Erythroblast (primary cell): ENCODE results near the gene AMBRA1.

Experiments
- DNase-seq, 2 experiments: peaks; one replicate each; lab custom pipeline; 2025; lab: John Stamatoyannopoulos, UW
- GATA1 ChIP-seq: IDR thresholded peaks from 2 replicates; pipeline ENCODE4 v1.6.1; 2011; ENCODE audit warnings: low read depth, mild to moderate bottlenecking, control low read depth, low read length, moderate library complexity
- POLR2A ChIP-seq: IDR thresholded peaks from 2 replicates; pipeline ENCODE4 v1.6.1; 2011; ENCODE audit warnings: mild to moderate bottlenecking, low read length

AMBRA1 gene

GRCh38 chr11:46508360-46508759 is 85.5 kb downstream of the AMBRA1 start:
- no peak for TF ChIP-seq POLR2A
- TF ChIP-seq GATA1 = no peak
- DNase-seq = peak; percentile 64 to 89

- no peak for TF ChIP-seq GATA1
- DNase-seq = no peak
Measured at GRCh38 chr11:46506483-46506791, 87.4 kb downstream of the AMBRA1 start.

- no peak for TF ChIP-seq POLR2A
- no peak for TF ChIP-seq GATA1
- peak; percentile 62 to 72 for DNase-seq
Measured at GRCh38 chr11:46505741-46506482, 87.9 kb downstream of the AMBRA1 start.

DNA sequence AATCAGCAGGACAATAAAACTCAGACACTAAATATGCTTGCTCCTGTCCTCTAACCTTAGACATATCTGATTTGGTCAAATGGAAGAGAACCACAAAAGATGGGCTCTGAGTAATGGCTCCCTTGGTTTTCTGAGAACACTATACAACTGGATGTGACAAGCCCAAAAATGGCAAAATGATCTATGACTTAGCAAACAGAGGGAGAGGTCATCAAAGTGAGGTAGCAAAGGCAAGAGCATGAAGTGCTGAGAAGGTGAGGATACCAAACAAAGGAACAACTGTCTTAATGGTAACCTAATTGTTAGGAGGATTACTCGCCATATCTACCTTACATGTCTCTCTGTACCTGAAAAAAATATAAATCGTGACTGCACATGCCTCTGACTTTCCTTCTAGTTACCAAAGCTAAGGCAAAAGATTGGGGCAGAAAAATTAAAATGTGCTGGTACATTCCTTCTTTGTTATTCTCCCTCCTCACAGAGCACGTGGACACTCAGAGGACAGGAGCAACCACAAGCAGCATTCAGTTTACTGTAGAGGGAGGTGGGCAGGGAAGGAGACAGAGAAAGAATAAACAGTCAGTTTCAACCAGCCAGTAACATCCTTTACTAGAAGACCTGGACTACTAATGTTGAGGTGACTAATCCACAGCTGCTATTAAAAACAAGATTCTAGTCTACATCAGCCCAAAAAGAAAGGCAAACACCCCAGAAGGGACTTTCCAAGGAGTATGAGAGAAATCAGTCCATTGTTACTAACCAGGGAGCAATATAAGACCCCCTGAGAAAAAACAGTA is 88.8 kb downstream of the AMBRA1 start:
- no peak for TF ChIP-seq GATA1
- TF ChIP-seq POLR2A = no peak
- no peak for DNase-seq

GRCh38 chr11:46499821-46500220 is 94.0 kb downstream of the AMBRA1 start:
- TF ChIP-seq POLR2A (no peak), GATA1 (no peak)
- DNase-seq = no peak

DNA sequence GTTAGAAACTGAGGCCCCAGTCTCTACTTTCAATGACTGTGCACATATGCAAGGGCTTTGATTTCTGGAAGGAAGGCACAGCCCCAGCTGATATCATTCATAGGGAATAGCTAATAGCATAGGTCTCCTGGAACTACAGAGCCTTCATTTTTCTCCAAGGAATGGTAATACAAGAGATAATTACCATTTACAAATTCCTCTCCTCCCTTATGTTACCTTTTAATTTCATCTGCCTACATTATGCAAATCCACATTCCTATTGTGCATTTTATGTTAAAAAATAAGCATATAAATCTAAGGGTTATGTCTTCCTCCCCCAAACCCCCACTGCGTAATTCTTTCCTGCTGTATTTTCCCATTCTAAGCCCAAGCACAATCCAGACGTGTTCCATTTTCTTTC is 94.9 kb downstream of the AMBRA1 start:
- no peak for TF ChIP-seq GATA1
- no peak for TF ChIP-seq POLR2A

GRCh38 chr11:46498179-46498578 is 95.6 kb downstream of the AMBRA1 start:
- DNase-seq = no peak
- TF ChIP-seq GATA1 (no peak), POLR2A (no peak)

More for the DNA sequence above, 94.9 kb downstream of the AMBRA1 start:
- DNase-seq = no peak

DNA sequence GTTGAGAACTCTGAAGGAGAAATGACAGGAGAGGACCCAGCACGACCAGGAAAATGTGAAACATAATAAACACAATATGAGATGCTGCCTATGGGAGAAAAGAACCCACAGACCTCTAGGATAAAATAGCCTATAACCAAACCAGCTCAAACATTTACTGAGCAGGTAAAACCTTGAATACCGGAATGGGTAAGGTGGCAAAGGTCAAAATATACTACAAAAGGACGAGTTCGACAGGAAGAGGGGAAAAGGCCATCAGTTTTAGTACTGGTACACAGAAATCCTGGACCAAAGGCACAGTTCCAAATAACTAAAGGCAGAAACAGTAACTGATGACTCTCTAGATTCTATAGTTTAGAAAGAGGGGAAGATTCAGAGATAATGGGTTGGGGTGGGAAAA is 96.3 kb downstream of the AMBRA1 start:
- DNase-seq = no peak

DNA sequence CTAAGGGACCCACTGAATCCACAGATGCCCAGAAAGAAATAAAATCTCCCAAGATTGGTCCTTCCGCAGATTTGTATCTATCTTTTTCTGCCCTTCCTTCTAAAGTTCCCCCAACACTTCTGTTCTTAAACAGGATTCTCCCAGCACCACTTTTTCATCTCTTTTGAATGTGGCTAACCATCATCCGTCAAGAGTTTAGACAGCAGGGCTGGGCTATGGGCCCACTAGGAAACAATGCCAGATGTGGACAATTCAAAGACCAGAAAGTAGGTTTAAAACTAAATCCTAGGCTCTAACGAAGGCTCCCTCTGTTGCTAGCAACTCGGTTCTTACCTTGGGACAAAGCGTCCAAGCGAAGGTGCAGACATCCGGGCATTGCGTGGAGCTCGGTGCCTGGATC is 100.0 kb downstream of the AMBRA1 start:
- no peak for DNase-seq

More for the DNA sequence above, 96.3 kb downstream of the AMBRA1 start:
- no peak for TF ChIP-seq POLR2A
- TF ChIP-seq GATA1 = no peak

DNA sequence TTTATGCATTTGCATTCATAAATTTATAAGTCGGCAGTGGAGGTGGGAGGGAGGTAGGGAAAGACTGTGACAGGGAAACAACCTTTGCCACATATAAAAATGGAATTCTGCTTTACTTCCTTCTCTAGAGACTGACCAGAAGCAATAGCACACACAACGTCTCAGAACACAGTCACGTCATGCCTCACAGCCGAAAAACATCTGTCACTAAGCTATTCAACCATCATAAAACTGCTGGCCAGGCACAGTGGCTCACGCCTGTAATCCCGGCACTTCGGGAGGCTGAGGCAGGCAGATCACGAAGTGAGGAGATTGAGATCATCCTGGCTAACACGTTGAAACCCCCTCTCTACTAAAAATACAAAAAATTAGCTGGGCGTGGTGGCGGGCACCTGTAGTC is 101.3 kb downstream of the AMBRA1 start:
- DNase-seq = no peak
- TF ChIP-seq POLR2A (no peak), GATA1 (no peak)

More for the DNA sequence above, 100.0 kb downstream of the AMBRA1 start:
- TF ChIP-seq GATA1 = no peak
- TF ChIP-seq POLR2A = no peak

GRCh38 chr11:46491661-46492330 is 102.0 kb downstream of the AMBRA1 start:
- TF ChIP-seq POLR2A = no peak
- TF ChIP-seq GATA1 = no peak
- DNase-seq = no peak

DNA sequence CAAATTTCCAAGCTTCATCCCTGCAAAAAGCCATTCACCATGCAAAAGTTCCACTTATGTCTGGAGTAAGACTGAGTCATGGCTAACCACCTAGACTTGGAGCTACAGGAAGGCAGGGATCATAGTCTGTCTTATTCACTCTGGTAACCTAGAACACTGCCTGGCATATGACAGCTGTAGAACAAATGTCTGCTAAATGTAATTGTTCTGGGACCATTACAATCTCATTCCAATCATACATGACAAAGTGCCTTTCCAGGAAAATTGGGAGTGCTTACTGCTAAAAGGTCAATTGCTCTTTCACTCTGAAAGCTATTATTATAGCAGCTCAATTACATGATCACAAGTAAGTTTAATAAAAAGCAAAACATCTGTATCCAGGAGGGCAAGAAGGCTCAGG is 103.2 kb downstream of the AMBRA1 start:
- no peak for TF ChIP-seq GATA1
- TF ChIP-seq POLR2A = no peak
- no peak for DNase-seq

DNA sequence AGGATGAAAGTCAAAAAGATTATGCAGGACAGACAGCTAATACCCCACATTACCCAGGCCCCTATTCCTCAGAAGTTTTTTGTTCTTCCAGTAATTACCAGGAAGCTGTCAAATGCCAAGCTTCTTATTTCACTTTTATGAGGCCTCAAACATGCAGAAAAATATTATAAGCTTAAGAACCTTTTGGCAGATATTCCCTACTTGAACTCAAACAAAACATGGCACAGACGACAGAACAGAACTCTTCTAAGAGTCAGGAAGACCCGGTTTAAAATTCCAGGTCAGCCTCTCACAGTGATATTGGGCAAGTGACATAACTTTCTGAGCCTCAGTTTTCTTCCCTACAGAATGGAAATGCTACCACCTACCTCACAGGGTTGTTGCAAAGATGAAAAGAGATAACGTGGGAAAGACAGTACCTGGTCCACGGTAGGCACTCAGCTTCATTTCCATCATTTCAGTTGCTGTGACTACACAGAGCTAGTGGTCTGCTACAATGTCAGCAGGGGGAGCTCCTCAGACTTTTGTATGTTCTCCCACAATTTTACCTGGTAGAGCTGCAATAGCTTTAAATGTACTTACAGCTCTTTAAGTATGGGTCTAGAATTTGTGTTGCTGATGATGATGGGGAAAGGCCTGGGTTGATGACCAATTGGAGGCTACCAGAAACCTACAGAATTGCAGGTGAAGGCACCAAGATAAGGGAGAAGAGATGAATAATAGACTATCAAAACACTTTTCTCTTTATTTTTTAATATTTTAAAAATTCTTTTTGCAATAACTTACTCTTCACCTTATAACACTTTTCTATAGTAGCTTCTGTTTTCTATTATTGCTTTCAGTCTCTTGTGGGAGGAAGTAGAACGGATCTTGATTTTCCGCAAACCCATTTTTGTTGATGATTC is 103.9 kb downstream of the AMBRA1 start:
- TF ChIP-seq GATA1 (no peak), POLR2A (no peak)
- DNase-seq = peak; percentile 69 to 74
